Forelimb muscle (tissue), 1 donor: ENCODE measurements around the gene NXPE3. TPM values are rescaled to one million over a fixed set of nuclear protein-coding genes. Genes with fewer than 3 reads are reported as not detected.

ENCODE experiments used
- DNase-seq: peaks from one replicate; pipeline ENCODE4 v3.0.0-alpha.2; 2013; ENCODE audit warnings: low read depth
- polyA plus RNA-seq: library from polyadenylated mRNA; unstranded; fragments of 120-200 nt; gene quantifications from one replicate; pipeline ENCODE4 v1.2.1, GENCODE V29; 2013; ENCODE audit not compliant: insufficient read length

Gene NXPE3
- polyA plus RNA-seq, 1 donor, result 19.4 TPM

DNA sequence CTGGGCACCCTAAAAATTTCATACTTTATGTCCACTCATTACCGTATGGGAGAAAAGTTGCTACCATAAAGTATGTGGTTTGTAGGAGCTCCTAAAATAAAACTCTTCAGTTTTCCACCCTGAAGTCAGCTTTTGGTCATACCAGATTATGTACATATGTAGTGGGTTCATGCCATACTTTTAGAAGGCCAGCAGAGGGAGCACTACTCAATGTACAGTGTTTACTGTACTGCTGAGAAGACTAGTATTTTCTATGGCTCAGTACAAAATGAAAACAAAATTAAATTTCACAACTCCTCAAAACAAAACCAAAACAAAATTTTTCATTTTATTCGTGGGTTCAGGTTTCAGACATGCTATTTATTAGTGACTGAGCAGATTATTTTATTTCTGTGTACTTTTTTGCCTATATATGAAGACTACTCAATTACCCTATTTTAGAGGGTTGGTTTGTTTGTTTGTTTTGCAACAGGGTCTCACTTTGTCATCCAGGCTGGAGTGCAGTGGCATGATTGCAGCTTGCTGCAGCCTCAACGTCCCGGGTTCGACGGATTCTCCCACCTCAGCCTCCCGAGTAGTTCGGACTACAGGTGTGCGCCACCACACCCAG is 24.3 kb downstream of the NXPE3 start:
- peak; percentile 66 for DNase-seq

DNA sequence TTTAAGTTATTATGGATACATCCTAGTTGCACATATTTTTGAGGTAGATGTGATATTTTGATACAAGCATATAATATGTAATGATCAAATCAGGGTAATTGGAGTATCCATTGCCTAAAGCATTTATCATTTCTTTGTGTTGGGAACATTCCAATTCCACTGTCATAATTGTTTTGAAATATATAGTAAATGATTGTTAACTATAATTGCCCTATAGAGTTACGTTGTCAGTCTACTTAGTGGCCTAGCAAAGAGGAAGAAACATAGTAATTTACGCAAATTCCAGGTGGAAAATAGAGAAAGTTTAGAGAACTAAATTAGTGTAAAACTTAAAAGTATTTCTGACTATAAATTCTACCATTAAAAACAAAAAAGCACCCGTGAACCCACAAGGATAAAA is 24.9 kb downstream of the NXPE3 start:
- DNase-seq, result no peak

DNA sequence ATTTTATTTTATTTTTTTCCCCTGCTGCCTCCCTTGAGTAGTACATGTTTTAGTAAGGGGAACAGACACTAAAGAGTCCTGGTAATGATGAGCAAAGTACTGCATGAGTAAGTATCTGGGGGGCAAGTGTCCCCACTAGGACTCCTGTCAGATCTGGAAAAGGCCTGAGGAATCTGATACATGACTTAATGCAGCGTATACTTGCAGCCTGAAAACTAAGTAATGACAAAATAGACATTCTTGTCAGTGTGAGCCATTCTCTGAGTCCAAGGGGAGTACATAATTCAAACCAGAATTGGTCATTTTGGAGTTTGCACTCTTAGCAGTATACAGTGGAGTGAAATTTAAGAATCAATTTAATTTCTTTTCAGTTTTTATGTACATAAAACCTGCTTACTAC is 27.5 kb downstream of the NXPE3 start:
- no peak for DNase-seq

DNA sequence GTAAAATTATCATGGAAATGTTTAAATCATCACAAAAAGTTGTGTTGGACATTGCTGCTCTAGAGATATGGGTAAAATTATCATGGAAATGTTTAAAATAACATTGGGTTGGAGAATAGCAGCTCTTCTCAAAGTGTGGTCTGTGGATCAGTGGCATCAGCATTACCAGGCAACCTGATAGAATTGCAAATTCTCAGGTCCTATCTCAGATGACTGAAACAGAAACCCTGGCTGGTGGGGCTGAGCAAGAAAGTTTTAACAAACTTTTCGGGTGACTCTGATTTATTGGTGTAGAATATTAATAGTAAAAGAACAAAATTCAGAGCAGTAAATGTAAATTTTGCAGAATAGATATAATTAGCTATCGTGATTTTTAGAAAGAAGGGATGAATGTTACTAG is 28.9 kb downstream of the NXPE3 start:
- no peak for DNase-seq

DNA sequence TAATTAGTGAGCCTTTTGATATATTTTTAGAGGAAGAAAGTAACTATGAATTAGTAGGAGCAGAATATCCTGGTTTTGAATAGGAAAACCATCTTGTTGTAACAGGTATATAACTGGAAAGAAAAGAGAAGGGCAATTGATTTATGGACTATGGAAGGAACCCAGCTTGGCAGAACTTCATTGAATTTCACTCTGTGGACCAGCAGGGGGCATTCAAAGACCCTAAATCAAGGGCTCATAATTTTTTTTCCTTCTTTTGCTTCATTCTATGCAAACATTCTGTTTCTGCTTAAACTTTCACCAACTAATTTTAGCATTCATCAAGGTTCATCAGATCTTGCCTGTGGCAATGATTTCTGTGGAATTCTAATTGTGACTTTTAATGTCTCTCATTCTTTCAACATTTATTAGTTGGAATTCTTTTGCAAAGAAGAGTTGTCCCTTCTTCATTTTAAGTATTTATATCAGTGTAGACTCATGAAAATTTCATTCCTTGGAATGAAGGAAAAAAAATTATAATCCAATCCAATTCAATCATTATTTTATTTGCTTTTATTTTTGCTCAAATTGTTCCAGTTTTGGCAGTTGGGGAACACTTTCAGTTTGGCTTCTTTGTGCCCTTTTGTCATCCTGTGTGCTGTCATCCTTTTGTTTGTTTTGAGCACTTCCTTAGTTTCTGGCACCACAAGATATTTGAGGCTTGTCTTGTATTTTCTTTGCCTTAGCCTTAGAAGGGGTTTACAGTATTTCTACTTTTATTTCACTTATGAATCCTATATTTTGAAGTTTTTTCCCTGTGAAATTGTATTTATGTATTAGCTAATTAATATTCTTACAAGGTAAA is 30.4 kb downstream of the NXPE3 start:
- DNase-seq, result no peak

DNA sequence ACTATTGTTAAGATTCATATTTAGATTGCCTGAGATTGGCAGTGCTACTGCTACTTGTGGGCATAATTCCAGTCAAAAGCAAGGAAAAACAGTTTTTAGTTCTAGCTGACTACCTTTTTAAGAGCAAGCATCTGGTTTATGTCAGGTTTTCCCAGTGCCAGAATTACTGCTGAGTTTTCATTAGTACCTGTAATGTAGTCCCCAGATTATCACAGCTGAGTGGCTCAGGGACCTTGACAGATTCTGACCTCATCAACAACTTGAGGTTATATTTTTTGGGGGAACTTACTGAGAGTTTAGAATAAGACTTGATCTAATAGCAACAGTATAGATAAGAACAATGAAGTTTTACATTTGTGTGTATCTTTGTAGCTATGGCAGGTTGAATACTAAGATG is 31.0 kb downstream of the NXPE3 start:
- DNase-seq, result no peak

DNA sequence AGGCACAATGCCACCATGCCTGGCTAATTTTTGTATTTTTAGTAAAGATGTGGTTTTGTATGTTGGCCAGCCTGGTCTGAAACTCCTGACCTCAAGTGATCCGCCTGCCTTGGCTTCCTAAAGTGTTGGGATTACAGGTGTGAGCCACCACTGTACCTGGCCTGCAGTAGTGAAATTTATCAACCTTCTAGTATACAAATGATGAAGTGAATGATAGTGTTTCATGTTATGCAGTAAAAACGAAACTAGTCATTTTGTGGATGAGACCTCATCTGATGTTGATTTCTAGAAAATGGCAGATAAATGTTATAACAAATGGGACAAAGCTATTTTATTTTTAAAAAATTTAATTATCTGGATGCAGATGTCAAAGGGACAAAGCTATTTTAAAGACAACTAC is 32.9 kb downstream of the NXPE3 start:
- DNase-seq, result no peak

DNA sequence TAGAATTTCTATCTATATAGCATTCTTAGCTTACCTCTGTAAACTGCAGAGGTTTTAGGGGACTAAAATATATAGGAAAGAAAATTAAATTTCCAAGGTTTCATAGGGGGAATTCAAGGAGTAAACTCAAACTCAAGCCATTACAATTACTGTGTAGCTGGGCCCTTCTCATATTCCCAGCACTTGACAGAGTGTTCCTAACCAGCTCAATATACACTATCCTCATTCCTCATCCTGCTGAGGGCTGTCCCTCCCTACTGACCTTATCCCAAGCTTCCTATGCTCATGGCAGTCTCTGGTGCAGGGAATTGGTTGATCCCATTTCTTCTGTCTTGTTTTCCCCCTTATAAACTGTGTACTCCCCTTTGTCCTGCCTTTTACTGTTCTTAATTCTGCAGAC is 33.9 kb downstream of the NXPE3 start:
- DNase-seq, result no peak

DNA sequence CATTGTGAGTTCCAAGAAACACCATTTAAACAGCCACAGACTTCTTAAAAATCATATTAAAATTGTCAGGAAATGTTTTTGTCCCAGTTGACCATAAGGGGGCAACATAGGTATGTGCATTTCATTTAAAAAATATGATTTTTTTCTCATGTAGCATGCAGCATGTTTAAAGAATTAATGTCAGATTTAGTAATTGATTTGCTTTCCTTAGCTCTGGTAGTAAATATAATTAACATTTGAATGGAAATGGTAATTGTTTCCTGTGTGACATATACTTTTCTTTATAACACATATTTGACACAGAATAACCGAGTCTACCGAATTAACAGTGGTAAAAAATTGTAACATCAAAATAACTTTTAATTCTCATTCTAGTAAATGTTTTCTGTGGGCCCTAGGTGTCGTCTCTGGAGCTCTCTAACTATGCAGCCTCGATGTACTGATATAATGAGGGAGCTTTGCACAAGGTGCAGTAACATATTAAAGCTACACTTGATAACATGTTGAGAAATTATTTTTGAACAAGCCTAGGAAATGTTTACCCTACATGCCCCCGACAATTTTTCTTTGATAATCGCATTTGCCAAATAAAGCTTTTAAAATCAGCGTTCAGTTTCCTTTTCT is 34.9 kb downstream of the NXPE3 start:
- no peak for DNase-seq

DNA sequence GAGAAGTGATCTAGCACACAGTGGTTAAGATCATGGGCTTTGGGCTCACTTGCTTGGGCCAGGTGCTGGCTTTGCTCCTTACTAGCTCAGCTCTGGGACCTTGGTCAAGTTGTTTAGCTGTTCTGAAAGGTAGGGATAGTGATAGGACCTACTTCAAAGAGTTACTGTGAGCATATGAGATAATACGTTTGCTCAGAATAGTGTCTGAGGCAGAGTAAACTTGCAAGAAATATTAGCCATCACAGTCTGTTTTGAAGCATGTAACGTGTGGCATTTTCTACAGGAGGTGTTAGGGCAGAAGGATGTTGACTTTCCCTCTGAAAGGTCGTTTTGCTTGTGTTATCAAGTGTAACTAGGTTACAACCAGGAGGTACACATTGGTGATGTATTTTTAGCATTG is 35.8 kb downstream of the NXPE3 start:
- no peak for DNase-seq

DNA sequence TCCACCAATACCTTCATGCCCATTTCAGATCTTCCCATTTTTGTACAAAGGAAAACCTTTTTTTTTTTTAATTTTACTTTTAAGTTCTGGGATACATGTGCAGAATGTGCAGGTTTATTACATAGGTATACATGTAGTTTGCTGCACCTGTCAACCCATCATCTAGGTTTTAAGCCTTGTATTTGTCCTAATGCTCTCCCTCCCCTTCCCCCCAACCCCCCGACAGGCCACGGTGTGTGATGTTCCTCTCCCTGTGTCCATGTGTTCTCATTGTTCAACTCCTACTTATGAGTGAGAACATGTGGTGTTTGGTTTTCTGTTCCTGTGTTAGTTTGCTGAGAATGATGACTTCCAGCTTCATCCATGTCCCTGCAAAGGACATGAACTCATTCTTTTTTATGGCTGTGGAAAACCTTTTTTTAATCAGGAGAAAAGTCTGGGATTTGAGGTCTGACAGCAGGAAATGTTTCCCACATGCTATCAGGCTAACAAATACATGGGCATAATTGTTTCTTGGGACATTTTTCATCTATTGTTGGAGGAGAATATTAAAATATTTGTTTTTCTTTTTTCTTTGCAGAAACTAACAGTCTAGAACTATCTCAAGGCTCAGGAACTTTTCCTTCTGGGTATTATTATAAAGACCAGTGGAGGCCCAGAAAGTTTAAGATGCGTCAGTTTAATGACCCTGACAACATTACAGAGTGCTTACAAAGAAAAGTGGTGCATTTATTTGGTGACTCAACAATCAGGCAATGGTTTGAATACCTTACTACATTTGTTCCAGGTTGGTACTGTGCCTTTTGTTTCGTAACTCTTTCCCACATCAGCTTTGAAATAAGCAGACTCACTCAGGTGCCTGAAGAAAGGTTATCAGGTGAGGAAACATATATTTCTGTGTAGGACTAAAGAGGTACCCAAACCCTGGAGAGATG is 37.5 kb downstream of the NXPE3 start:
- no peak for DNase-seq

DNA sequence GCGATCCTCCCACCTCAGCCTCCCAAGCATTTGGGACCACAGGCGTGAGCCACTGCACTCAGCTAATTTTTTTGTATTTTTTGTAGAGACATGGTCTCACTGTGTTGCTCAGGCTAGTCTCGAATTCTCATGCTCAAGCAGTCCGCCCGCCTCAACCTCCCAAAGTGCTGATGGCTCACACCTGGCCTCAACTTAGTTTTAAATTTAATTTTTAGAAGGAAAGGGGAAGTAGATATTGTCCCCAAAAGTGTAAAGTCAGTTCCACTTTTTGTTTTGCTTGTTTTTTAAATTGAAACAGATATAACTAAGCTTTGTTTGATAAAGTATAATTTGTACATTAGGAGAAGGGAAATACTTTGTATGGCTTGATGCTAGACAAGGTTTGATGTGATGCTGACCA is 39.0 kb downstream of the NXPE3 start:
- DNase-seq, result no peak

DNA sequence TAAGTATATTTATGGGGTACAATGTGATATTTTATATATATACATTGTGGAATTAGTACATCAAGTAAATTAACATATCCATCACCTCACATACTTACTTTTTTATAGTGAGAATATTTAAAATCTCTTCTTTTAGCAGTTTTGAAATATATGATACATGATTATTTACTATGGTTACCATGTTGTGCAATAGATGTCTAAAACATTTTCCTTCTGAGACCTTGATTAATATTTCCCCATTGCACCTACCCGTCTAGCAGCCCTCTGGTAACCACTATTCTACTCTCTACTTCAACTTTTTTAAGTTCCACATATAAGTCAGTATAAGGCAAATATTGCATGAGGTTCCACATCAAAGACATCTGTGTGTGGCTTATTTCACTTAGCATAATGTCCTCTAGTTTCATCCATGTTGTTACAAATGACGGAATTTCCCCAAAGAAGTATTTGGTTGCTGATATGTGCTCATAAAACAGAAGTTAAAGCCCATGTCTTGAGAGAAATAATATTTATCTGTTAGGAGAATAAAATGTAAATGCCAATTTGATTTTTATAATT is 40.7 kb downstream of the NXPE3 start:
- no peak for DNase-seq

DNA sequence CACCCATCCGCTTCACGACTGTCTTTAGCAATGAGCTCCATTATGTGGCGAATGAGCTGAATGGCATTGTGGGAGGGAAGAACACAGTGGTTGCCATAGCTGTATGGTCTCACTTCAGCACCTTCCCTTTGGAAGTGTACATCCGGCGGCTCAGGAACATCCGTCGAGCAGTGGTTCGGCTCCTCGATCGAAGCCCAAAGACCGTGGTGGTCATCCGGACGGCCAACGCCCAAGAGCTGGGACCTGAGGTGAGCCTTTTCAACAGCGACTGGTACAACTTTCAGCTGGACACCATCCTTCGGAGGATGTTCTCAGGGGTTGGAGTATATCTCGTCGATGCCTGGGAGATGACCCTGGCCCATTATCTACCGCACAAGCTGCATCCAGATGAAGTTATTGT is 42.5 kb downstream of the NXPE3 start:
- no peak for DNase-seq

DNA sequence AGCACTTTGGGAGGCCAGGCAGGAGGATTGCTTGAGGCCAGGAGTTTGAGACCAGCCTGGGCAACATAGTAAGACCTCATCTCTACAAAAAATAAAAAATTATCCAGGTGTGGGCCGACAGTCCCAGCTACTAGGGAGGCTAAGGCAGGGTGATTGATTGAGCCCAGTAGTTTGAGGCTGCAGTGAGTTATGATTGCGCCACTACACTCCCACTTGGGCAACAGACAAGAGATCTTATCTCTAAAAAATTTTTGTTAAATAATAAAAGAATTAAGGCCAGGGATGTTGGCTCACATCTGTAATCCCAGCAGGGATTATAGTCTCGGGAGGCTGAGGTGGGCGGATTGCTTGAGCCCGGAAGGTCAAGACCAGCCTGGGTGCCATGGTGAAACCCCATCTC is 44.5 kb downstream of the NXPE3 start:
- no peak for DNase-seq

DNA sequence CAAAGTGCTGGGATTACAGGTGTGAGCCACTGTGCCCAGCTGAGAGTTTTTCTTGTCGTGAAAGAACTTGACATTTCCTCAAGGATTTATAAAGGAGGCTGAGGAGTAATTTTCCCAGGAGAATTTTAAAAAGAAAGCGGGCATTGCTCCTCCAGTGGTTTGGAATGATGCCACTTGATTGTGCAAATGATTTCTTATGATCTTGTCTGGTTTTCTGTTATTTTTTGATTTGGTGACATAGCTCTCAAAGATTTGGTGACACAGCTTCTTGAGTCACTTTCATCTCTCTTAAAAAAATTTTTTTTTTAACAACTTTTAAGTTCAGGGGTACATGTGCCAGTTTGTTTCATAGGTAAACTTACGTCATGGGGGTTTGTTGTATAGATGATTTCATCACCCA is 45.7 kb downstream of the NXPE3 start:
- DNase-seq, result no peak

DNA sequence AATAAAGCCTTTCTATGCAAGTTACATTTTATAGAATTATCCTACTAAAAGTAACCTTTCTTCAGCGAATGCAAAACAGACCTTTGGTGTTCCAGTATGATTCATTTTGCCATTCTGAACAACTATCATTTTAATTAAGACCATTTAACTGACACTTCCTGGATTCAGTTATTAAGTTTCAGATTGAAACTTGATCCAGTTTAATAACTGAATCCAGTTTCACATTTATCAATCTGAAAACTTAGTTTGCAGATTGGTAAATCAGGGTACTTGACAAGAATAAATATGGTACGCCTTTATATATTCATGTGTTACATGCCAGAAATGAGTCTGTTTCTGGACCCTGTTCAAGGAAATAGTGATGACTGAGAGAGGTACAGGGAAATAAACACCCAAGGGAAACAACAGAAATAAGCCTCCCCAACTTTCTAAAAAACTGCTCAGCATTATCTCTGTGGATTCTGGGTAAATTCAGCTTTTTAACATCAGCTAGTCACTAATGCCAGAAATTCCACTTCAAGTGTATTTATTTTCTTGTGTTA is 47.0 kb downstream of the NXPE3 start:
- DNase-seq, result no peak

DNA sequence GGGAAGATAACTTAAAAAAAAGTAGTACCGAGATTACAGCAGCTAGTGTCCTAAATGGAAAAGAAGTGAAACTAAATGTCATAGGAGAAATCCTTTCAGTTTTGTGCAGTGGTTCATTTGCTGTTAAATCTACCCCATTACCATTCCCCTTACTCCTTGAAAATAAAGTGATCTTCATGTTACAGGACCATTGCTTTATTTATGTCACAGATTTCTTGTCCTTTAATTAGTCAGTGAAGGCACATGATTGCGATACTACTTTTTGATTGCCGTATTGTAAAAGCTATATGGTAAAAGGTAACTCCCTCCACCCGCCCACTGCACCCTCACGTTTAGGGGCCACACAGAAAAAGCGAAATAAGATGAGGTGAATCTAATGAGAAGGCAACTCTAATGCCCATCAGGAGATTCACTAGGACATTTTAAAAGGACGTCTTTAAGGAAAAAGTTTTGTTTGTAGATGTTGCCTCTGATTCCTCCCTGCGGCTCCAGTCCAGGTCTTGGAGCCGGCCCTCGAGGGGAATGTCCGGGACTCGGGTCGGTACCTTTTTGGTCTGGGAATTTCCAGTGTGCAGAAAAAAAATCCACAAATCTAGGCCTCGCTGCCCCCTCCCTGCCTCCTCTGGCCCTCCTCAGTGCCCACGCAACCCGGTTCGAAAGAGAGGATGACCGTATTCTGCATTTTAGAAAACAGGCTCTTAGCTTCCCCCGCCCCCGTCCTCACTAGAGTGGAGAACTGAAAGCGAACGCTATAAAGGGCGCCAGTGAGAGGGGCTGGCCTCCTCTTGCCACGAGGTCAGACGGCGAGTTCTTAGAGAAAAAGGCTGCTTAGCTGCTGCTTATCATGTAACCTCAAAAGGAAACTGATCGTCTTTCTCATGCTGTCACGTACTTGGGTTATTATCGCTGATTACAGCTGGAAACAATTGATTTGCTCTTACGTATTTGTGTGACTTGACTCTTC is 48.5 kb downstream of the NXPE3 start:
- peak; percentile 63 for DNase-seq

DNA sequence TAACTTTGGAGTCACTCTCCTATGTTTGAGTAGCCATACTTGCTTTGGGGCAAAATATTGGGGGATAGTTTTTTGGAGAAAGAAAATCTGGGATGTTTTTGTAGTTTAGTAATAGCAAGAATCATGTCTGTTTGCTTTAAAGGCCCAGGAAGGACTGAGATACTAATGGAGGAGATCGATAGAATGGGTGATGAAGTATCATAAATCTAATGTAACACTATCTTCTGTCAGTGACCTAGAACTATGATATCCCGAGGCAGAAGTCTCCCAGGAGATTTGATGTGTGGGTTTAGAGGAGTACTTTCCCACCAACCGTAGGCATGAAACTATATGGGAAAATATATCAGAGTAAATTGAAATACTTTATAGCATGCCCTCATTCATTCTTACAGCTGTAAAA is 49.3 kb downstream of the NXPE3 start:
- DNase-seq, result no peak
